ENCODE data around the gene MECP2. TPM values are rescaled to one million over a fixed set of nuclear protein-coding genes. Genes with fewer than 3 reads are reported as not detected.
A peak's percentile ranks its signal among the peaks of the same experiment; 100 is the strongest.

MECP2 gene
- polyA plus RNA-seq, 2 of the 4 experiments (the other 2 are of a cell fraction), result 17.7 to 19.2 TPM

DNA sequence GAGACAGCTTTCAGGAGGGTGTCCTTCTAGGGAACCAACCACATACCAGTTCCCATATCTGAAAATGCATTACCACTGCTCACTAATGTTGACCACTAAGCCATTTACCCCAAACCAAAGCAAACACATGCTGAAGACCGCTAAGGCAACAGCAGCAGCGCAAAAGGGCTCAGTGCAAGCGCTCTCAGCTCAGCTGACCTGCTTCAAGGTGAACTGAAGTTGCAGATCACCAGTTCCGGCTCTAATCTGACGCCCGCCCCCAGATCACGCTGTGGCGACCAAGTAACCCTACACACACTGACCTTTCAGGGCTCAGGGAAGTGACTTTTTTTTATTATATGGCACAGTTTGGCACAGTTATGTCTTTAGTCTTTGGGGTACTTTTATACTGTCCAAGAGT, 5.8 kb downstream of the MECP2 start (continued):
- no peak for TF ChIP-seq HOXB5 (CRISPR knock-in tag; IDR thresholded peaks at IDR 0.05)
- TF ChIP-seq SREBF2 (IDR thresholded peaks at IDR 0.05), result no peak

GRCh38 chrX:154090731-154091130, 6.8 kb downstream of the MECP2 start:
- TF ChIP-seq FOSB (CRISPR knock-in tag; IDR thresholded peaks at IDR 0.05) (no peak), ESRRA (IDR thresholded peaks at IDR 0.05; ENCODE audit: borderline replicate concordance, low read length) (no peak), ZFP36 (IDR thresholded peaks at IDR 0.05; ENCODE audit: borderline replicate concordance, partially characterized antibody) (no peak), MAZ (IDR thresholded peaks at IDR 0.05; ENCODE audit: borderline replicate concordance, low read depth, low read length) (no peak), NR3C1 (IDR thresholded peaks at IDR 0.05) (no peak), EP300 (IDR thresholded peaks at IDR 0.05) (no peak), RNF2 (IDR thresholded peaks at IDR 0.05; ENCODE audit: borderline replicate concordance, low read depth) (no peak), TFCP2L1 (CRISPR knock-in tag; IDR thresholded peaks at IDR 0.05) (no peak), BHLHE40 (IDR thresholded peaks at IDR 0.05; ENCODE audit: low read depth, low read length) (no peak)
- TF ChIP-seq, protein P1, sequence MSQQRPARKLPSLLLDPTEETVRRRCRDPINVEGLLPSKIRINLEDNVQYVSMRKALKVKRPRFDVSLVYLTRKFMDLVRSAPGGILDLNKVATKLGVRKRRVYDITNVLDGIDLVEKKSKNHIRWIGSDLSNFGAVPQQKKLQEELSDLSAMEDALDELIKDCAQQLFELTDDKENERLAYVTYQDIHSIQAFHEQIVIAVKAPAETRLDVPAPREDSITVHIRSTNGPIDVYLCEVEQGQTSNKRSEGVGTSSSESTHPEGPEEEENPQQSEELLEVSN (IDR thresholded peaks at IDR 0.05; ENCODE audit: borderline replicate concordance, low read depth), result no peak
- TF ChIP-seq, protein P2, sequence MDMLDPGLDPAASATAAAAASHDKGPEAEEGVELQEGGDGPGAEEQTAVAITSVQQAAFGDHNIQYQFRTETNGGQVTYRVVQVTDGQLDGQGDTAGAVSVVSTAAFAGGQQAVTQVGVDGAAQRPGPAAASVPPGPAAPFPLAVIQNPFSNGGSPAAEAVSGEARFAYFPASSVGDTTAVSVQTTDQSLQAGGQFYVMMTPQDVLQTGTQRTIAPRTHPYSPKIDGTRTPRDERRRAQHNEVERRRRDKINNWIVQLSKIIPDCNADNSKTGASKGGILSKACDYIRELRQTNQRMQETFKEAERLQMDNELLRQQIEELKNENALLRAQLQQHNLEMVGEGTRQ (IDR thresholded peaks at IDR 0.05), result no peak
- 88% methylated on average over 4 of the region's 4 CpGs for WGBS (ENCODE audit: missing lambda C conversion rate)
- CTCF ChIA-PET, result interaction anchor here (1.2 kb wide), 1 partner anchor 39 kb away, joined by 5 read pairs; no protein-coding TSS in a partner anchor
- DNase-seq (ENCODE audit: low read depth in 1 of 2, low spot score in 1 of 2) (no peak), ATAC-seq (no peak), FAIRE-seq (no peak)
- Histone ChIP-seq H3K4me2 (no peak overlapping the region), H3K4me1 (peaks cover 28% of the 10 kb centered on the region), H3K9me3 (no peaks in the 10 kb centered on the region), H3K27ac (no peak overlapping the region), H3K4me3 (no peak overlapping the region)
- POLR2A ChIA-PET, result no interaction called here

DNA sequence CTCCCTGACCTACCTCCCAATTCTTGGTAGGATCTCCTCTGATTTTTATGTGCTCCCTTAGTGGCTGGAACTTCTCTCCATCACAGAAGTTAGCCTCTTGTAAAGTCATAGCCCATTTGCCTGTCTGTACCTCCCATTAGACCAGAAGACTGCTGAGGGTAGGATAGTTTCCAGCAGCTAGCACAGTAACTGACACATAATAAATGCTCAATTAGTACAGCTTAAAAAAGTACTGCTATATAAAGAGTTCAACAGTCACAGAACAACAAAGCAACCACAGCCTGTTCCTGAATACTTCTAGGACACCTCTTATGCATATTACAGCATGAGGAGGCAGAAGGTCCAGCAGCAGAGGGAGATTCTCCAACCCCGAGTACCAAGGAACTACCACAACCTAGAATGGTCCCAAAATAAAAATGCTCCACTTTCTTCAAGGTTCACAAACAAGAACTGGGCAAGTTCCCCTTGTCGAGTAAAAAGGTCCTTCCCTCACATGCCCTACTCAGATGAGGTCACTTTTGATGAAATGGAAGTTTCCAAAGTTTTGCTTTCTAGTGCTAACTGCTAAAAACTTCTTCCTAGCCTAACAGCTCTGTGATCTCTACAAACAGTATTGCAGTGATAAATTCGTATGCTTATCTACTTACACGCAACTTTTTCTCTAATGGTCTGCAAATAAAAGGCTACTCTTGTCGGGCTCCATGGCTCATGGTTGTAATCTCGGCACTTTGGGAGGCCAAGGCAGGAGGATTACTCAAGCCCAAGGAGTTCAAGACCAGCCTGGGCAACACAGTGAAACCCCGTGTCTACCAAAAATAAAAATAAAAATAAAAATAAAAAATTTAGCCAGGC, 12.8 kb downstream of the MECP2 start:
- ATAC-seq, result no peak
- ChIA-PET POLR2A (no interaction called here), CTCF (interaction anchor here (1.3 kb wide), 1 partner anchor 8 kb away, joined by 3 read pairs; no protein-coding TSS in a partner anchor)
- H3K4me3 ChIP-seq, result no peak overlapping the region
- DNase-seq (ENCODE audit: low read depth in 1 of 2, low spot score in 1 of 2), result no peak
- H3K4me1 ChIP-seq, result peaks cover 21% of the 10 kb centered on the region
- no peak for FAIRE-seq
- no peaks in the 10 kb centered on the region for H3K9me3 ChIP-seq
- WGBS (ENCODE audit: missing lambda C conversion rate), result 90% methylated on average over 7 of the region's 7 CpGs
- TF ChIP-seq MYC (IDR thresholded peaks at IDR 0.05; ENCODE audit: borderline replicate concordance, low read length) (no peak), CBX8 (IDR thresholded peaks at IDR 0.05) (no peak), CHD2 (IDR thresholded peaks at IDR 0.05; ENCODE audit: low read length, partially characterized antibody) (no peak), CBX2 (IDR thresholded peaks at IDR 0.05; ENCODE audit: borderline replicate concordance, low read depth) (no peak), MAZ (IDR thresholded peaks at IDR 0.05; ENCODE audit: borderline replicate concordance, low read depth, low read length) (no peak), EHMT2 (IDR thresholded peaks at IDR 0.05; ENCODE audit: low read depth) (no peak)
- TF ChIP-seq, protein P1 (IDR thresholded peaks at IDR 0.05; ENCODE audit: borderline replicate concordance, low read depth), result no peak
- H3K4me2 ChIP-seq, result no peak overlapping the region
- H3K27ac ChIP-seq, result no peak overlapping the region

DNA sequence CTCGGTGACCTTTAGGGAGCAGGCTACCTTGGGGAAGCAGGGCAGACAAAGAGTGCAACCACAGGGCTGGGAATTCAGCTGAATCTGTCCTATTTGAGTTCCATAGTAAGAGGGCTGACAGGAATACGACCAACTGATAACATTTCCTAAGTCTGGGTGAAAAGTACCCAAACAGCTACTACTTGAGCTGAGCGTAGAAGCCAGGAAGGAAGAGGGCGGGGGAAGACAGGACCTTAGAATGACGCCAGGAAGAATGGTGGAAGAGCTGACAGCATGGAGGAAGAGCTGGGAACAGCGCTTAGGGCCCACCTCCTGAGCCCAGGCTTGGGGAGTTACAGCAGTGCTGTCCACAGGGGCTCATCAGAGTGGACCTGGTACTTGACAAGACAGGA, 14.4 kb downstream of the MECP2 start:
- ChIA-PET POLR2A (no interaction called here), CTCF (interaction anchor here (0.5 to 1.3 kb wide), 2 partner anchors 9 to 211 kb away, joined by 3 read pairs; no protein-coding TSS in a partner anchor)
- Histone ChIP-seq H3K9me3 (no peaks in the 10 kb centered on the region), H3K4me1 (peaks cover 21% of the 10 kb centered on the region), H3K4me2 (no peak overlapping the region; the same call in 2 of the 3 replicates), H3K27ac (peak overlapping the region in 1 of 2 experiments; percentile 31; a peak in 2 of 6 replicates), H3K4me3 (no peak overlapping the region)
- peak; percentile 71 for ATAC-seq
- DNase-seq (ENCODE audit: low read depth in 1 of 2, low spot score in 1 of 2), result no peak
- 86% methylated on average over 6 of the region's 6 CpGs for WGBS (ENCODE audit: missing lambda C conversion rate)
- no peak for FAIRE-seq
- TF ChIP-seq ESRRA (IDR thresholded peaks at IDR 0.05; ENCODE audit: borderline replicate concordance, low read length) (no peak), RARB (CRISPR knock-in tag; IDR thresholded peaks at IDR 0.05) (no peak), PBX3 (IDR thresholded peaks at IDR 0.05) (no peak), MAZ (IDR thresholded peaks at IDR 0.05; ENCODE audit: borderline replicate concordance, low read depth, low read length) (no peak), PHF8 (IDR thresholded peaks at IDR 0.05; ENCODE audit: borderline replicate concordance, low read depth) (no peak), RFX5 (IDR thresholded peaks at IDR 0.05) (no peak), HES2 (IDR thresholded peaks at IDR 0.05) (no peak), MAX (IDR thresholded peaks at IDR 0.05) (no peak), SREBF2 (IDR thresholded peaks at IDR 0.05) (no peak), HEYL (CRISPR knock-in tag; IDR thresholded peaks at IDR 0.05) (no peak), NFE2L2 (conservative IDR thresholded peaks at IDR 0.05; ENCODE audit: low read length) (no peak)
- TF ChIP-seq, protein P3, sequence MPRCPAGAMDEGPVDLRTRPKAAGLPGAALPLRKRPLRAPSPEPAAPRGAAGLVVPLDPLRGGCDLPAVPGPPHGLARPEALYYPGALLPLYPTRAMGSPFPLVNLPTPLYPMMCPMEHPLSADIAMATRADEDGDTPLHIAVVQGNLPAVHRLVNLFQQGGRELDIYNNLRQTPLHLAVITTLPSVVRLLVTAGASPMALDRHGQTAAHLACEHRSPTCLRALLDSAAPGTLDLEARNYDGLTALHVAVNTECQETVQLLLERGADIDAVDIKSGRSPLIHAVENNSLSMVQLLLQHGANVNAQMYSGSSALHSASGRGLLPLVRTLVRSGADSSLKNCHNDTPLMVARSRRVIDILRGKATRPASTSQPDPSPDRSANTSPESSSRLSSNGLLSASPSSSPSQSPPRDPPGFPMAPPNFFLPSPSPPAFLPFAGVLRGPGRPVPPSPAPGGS (IDR thresholded peaks at IDR 0.05), result no peak
